Measurements from ENCODE around the gene TAS2R40. TPM values are rescaled to one million over a fixed set of nuclear protein-coding genes. Genes with fewer than 3 reads are reported as not detected.

TAS2R40 gene
- total and polyA plus RNA-seq, 10 of the 15 experiments (the other 5 are each of a cell fraction or from before 2014, with no cell fraction given): not detected

DNA sequence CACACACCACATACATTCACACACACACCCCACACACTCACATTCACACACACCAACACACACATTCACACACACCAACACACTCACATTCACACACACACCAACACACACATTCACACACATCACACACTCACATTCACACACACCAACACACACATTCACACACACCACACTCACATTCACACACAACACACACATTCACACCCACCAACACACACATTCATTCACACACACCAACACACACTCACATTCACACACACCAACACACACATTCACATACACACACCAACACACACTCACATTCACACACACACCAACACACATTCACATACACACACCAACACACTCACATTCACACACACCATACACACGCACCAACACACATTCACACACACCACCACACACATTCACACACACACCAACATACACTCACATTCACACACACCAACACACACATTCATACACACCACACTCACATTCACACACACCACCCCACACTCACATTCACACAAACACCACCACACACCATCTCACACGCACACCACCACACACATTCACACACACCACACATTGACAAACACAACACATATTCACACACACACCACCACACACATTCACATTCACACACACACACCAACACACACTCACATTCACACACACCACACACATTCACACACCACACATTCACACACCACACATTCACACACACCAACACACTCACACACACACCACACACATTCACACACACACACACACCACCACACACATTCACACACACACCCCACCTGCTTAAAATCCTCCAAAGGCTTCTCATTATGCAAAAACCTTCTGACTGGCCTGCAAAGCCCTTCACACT, 9.0 kb downstream of the TAS2R40 start:
- no peak overlapping the region for H2AFZ ChIP-seq (ENCODE audit: control insufficient read depth, low read depth, low read length)
- H3K27me3 ChIP-seq (replicated peaks in 1 of 2; ENCODE audit: control insufficient read depth in 2 of 2, insufficient read depth in 2 of 2, low read length in 1 of 2): no peaks in the 10 kb centered on the region
- RAD21 ChIA-PET (ENCODE audit: unreplicated experiment): no interaction called here
- SMC1A ChIA-PET (ENCODE audit: uncharacterized antibody, unreplicated experiment): no interaction called here
- in situ Hi-C loops (cut with MboI): no loop called here
- ATAC-seq: no peak
- CTCF ChIA-PET: interaction anchor here (1.4 kb wide), 1 partner anchor 16 kb away, joined by 4 read pairs; no protein-coding TSS in a partner anchor
- BruUV-seq (replicated peaks): no TSS peak
- no peak overlapping the region for H3K9ac ChIP-seq (ENCODE audit: control insufficient read depth, insufficient read depth, low read length)
- no peak for DNase-seq (ENCODE audit: low read depth, low spot score)
- POLR2A ChIA-PET: no interaction called here
- H3K27ac ChIP-seq (ENCODE audit: control insufficient read depth, insufficient read depth): no peak overlapping the region
- intact Hi-C loops (cut with micrococcal nuclease; ENCODE audit: unreplicated experiment): no loop called here
- FAIRE-seq: peak; percentile 18
- no peaks in the 10 kb centered on the region for H3K36me3 ChIP-seq (ENCODE audit: control insufficient read depth in 2 of 2, insufficient read depth in 2 of 2, low read length in 1 of 2)
- H3K4me1 ChIP-seq (ENCODE audit: control insufficient read depth, insufficient read depth, low read length): no peaks in the 10 kb centered on the region
- no peak overlapping the region for H3K4me3 ChIP-seq
- WGBS (ENCODE audit: insufficient coverage, insufficient replicate concordance, low lambda C conversion rate, missing lambda C conversion rate): 80% methylated on average over 2 of the region's 2 CpGs
- no peaks in the 10 kb centered on the region for H3K79me2 ChIP-seq (ENCODE audit: control insufficient read depth, insufficient read depth, low read length)
- H4K20me1 ChIP-seq (ENCODE audit: control insufficient read depth, insufficient read depth): no peaks in the 10 kb centered on the region
- H3K9me3 ChIP-seq (replicated peaks; ENCODE audit: control insufficient read depth, insufficient read depth, low read length): no peaks in the 10 kb centered on the region
- TF ChIP-seq USF1 (IDR thresholded peaks at IDR 0.05; ENCODE audit: borderline replicate concordance, extremely low read length, insufficient read depth, low read depth, low read length) (no peak), NR2C1 (IDR thresholded peaks at IDR 0.05) (no peak), KLF5 (IDR thresholded peaks at IDR 0.05; ENCODE audit: partially characterized antibody) (no peak), CBFB (IDR thresholded peaks at IDR 0.05; ENCODE audit: low read depth) (no peak), PKNOX1 (IDR thresholded peaks at IDR 0.05) (no peak), SMAD1 (IDR thresholded peaks at IDR 0.05; ENCODE audit: low read depth, partially characterized antibody) (no peak), RAD51 (IDR thresholded peaks at IDR 0.05) (no peak)
- TF ChIP-seq, protein P1, sequence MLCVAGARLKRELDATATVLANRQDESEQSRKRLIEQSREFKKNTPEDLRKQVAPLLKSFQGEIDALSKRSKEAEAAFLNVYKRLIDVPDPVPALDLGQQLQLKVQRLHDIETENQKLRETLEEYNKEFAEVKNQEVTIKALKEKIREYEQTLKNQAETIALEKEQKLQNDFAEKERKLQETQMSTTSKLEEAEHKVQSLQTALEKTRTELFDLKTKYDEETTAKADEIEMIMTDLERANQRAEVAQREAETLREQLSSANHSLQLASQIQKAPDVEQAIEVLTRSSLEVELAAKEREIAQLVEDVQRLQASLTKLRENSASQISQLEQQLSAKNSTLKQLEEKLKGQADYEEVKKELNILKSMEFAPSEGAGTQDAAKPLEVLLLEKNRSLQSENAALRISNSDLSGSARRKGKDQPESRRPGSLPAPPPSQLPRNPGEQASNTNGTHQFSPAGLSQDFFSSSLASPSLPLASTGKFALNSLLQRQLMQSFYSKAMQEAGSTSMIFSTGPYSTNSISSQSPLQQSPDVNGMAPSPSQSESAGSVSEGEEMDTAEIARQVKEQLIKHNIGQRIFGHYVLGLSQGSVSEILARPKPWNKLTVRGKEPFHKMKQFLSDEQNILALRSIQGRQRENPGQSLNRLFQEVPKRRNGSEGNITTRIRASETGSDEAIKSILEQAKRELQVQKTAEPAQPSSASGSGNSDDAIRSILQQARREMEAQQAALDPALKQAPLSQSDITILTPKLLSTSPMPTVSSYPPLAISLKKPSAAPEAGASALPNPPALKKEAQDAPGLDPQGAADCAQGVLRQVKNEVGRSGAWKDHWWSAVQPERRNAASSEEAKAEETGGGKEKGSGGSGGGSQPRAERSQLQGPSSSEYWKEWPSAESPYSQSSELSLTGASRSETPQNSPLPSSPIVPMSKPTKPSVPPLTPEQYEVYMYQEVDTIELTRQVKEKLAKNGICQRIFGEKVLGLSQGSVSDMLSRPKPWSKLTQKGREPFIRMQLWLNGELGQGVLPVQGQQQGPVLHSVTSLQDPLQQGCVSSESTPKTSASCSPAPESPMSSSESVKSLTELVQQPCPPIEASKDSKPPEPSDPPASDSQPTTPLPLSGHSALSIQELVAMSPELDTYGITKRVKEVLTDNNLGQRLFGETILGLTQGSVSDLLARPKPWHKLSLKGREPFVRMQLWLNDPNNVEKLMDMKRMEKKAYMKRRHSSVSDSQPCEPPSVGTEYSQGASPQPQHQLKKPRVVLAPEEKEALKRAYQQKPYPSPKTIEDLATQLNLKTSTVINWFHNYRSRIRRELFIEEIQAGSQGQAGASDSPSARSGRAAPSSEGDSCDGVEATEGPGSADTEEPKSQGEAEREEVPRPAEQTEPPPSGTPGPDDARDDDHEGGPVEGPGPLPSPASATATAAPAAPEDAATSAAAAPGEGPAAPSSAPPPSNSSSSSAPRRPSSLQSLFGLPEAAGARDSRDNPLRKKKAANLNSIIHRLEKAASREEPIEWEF (IDR thresholded peaks at IDR 0.05; ENCODE audit: insufficient replicate concordance, low read depth, low read length): no peak
- no peak overlapping the region for H3K4me2 ChIP-seq (ENCODE audit: control insufficient read depth, insufficient read depth)
